Measurements from ENCODE around the gene LCLAT1. TPM values are rescaled to one million over a fixed set of nuclear protein-coding genes. Genes with fewer than 3 reads are reported as not detected.
"Not testable (repeated sequence)": the region's sequence is repeated elsewhere in the genome, so short reads cannot be mapped to it uniquely, and the experiment has no call there.

The LCLAT1 gene
- total RNA-seq, 1 donor from 2014 or later: 30.9 TPM

GRCh38 chr2:30503007-30503694 is 56.1 kb downstream of the LCLAT1 start:
- intact Hi-C loops (cut with DNase I): no loop called here
- DNase-seq (ENCODE audit: missing footprints) (no peak), ATAC-seq (peak; percentile 24)

- ATAC-seq: no peak
- intact Hi-C loops (cut with DNase I): loop anchor here (2.0 kb wide), 1 partner anchor 13 kb away; no protein-coding TSS in a partner anchor
- DNase-seq (ENCODE audit: missing footprints): no peak
Observed at GRCh38 chr2:30503695-30504052, 56.6 kb downstream of the LCLAT1 start.

GRCh38 chr2:30504731-30505130 is 57.7 kb downstream of the LCLAT1 start:
- DNase-seq (ENCODE audit: missing footprints) (no peak), ATAC-seq (no peak)
- intact Hi-C loops (cut with DNase I): loop anchor here (2.0 kb wide), 1 partner anchor 14 kb away; no protein-coding TSS in a partner anchor

GRCh38 chr2:30505500-30506180 is 58.6 kb downstream of the LCLAT1 start:
- ATAC-seq (no peak), DNase-seq (ENCODE audit: missing footprints) (no peak)
- intact Hi-C loops (cut with DNase I): loop anchor here (2.0 kb wide), 1 partner anchor 15 kb away; no protein-coding TSS in a partner anchor

- ATAC-seq; DNase-seq (ENCODE audit: missing footprints); intact Hi-C loops (cut with DNase I): not testable (repeated sequence)
Observed at GRCh38 chr2:30507460-30507859, 60.4 kb downstream of the LCLAT1 start.

- ATAC-seq (no peak), DNase-seq (ENCODE audit: missing footprints) (no peak)
- intact Hi-C loops (cut with DNase I): loop anchor here (2.0 to 10.0 kb wide), 4 partner anchors 95 to 179 kb away; no protein-coding TSS in a partner anchor
Observed at GRCh38 chr2:30509716-30510115, 62.7 kb downstream of the LCLAT1 start.

GRCh38 chr2:30510409-30510808 is 63.4 kb downstream of the LCLAT1 start:
- no peak for ATAC-seq
- intact Hi-C loops (cut with DNase I): loop anchor here (2.0 to 10.0 kb wide), 4 partner anchors 96 to 178 kb away; no protein-coding TSS in a partner anchor

GRCh38 chr2:30511122-30512083 is 64.4 kb downstream of the LCLAT1 start:
- DNase-seq (ENCODE audit: missing footprints) (no peak), ATAC-seq (peak; percentile 74)
- intact Hi-C loops (cut with DNase I): loop anchor here (2.0 to 10.0 kb wide), 4 partner anchors 97 to 177 kb away; no protein-coding TSS in a partner anchor

More at GRCh38 chr2:30510409-30510808, 63.4 kb downstream of the LCLAT1 start:
- no peak for DNase-seq (ENCODE audit: missing footprints)

GRCh38 chr2:30512243-30512886 is 65.3 kb downstream of the LCLAT1 start:
- ATAC-seq: no peak
- intact Hi-C loops (cut with DNase I): loop anchor here (5.0 to 10.0 kb wide), 3 partner anchors 98 to 155 kb away; no protein-coding TSS in a partner anchor
- DNase-seq (ENCODE audit: missing footprints): no peak

- DNase-seq (ENCODE audit: missing footprints); ATAC-seq: not testable (repeated sequence)
- intact Hi-C loops (cut with DNase I): loop anchor here (5.0 to 10.0 kb wide), 3 partner anchors 99 to 156 kb away; no protein-coding TSS in a partner anchor
Observed at GRCh38 chr2:30513649-30514048, 66.6 kb downstream of the LCLAT1 start.

GRCh38 chr2:30514134-30514847 is 67.2 kb downstream of the LCLAT1 start:
- intact Hi-C loops (cut with DNase I): loop anchor here (5.0 to 10.0 kb wide), 3 partner anchors 99 to 157 kb away; no protein-coding TSS in a partner anchor
- no peak for DNase-seq (ENCODE audit: missing footprints)
- ATAC-seq: peak; percentile 89

- ATAC-seq: peak; percentile 8
- intact Hi-C loops (cut with DNase I): loop anchor here (5.0 to 10.0 kb wide), 3 partner anchors 100 to 158 kb away; no protein-coding TSS in a partner anchor
Observed at GRCh38 chr2:30514848-30515435, 67.9 kb downstream of the LCLAT1 start.

GRCh38 chr2:30516166-30516565 is 69.1 kb downstream of the LCLAT1 start:
- intact Hi-C loops (cut with DNase I): loop anchor here (10.0 kb wide), 2 partner anchors 101 to 109 kb away; no protein-coding TSS in a partner anchor

More at GRCh38 chr2:30514848-30515435, 67.9 kb downstream of the LCLAT1 start:
- DNase-seq (ENCODE audit: missing footprints): no peak

GRCh38 chr2:30519796-30520195 is 72.8 kb downstream of the LCLAT1 start:
- intact Hi-C loops (cut with DNase I): loop anchor here (10.0 kb wide), 2 partner anchors 105 kb away; no protein-coding TSS in a partner anchor
- ATAC-seq: no peak
- DNase-seq (ENCODE audit: missing footprints): no peak

More at GRCh38 chr2:30516166-30516565, 69.1 kb downstream of the LCLAT1 start:
- DNase-seq (ENCODE audit: missing footprints): no peak
- no peak for ATAC-seq

GRCh38 chr2:30522421-30522820 is 75.4 kb downstream of the LCLAT1 start:
- ATAC-seq: no peak
- intact Hi-C loops (cut with DNase I): no loop called here
- DNase-seq (ENCODE audit: missing footprints): no peak

GRCh38 chr2:30527411-30527810 is 80.4 kb downstream of the LCLAT1 start:
- ATAC-seq (no peak), DNase-seq (ENCODE audit: missing footprints) (no peak)
- intact Hi-C loops (cut with DNase I): no loop called here

- DNase-seq (ENCODE audit: missing footprints): no peak
- no peak for ATAC-seq
- intact Hi-C loops (cut with DNase I): no loop called here
Observed at GRCh38 chr2:30527859-30528258, 80.8 kb downstream of the LCLAT1 start.

Data from Right ventricle myocardium inferior (tissue), 1 donor.